ENCODE measurements around the gene RPL7A. TPM values are rescaled to one million over a fixed set of nuclear protein-coding genes. Genes with fewer than 3 reads are reported as not detected.

The RPL7A gene
- total RNA-seq, 1 donor from 2014 or later, result 1,772 TPM

GRCh38 chr9:133344979-133345378 lies 3.0 kb upstream of the RPL7A start:
- Mint-ChIP-seq H3K9me3 (ENCODE audit: unreplicated experiment) (no peaks in the 10 kb centered on the region), H3K36me3 (ENCODE audit: unreplicated experiment) (peaks cover 26% of the 10 kb centered on the region), H3K4me1 (ENCODE audit: unreplicated experiment) (peaks cover 28% of the 10 kb centered on the region), H3K27me3 (ENCODE audit: unreplicated experiment) (no peaks in the 10 kb centered on the region), H3K27ac (ENCODE audit: unreplicated experiment) (no peak overlapping the region), H3K4me3 (ENCODE audit: unreplicated experiment) (no peak overlapping the region)
- no peak for DNase-seq (ENCODE audit: extremely low spot score, unreplicated experiment)
- TF ChIP-seq, protein P1, sequence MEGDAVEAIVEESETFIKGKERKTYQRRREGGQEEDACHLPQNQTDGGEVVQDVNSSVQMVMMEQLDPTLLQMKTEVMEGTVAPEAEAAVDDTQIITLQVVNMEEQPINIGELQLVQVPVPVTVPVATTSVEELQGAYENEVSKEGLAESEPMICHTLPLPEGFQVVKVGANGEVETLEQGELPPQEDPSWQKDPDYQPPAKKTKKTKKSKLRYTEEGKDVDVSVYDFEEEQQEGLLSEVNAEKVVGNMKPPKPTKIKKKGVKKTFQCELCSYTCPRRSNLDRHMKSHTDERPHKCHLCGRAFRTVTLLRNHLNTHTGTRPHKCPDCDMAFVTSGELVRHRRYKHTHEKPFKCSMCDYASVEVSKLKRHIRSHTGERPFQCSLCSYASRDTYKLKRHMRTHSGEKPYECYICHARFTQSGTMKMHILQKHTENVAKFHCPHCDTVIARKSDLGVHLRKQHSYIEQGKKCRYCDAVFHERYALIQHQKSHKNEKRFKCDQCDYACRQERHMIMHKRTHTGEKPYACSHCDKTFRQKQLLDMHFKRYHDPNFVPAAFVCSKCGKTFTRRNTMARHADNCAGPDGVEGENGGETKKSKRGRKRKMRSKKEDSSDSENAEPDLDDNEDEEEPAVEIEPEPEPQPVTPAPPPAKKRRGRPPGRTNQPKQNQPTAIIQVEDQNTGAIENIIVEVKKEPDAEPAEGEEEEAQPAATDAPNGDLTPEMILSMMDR (IDR thresholded peaks at IDR 0.05), result no peak

DNA sequence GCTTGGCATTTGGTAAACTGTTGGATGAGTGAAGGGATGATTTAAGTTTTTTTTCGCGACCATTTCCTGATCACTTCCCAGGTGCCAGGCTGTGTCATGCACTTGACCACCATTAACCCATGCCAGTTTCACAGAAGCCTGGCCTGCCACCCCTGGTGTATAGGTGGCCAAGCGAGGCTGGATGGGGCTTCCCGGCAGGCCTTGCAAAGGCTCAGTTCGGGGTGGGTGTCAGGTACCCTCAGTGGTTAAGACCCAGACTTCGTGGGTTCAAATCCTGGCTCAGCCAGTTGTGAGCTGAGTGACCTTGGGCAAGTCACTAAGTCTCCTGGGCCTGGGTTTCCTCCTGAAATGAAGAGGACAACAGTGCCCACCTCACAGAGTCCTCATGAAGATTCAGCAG lies 2.4 kb upstream of the RPL7A start:
- Mint-ChIP-seq H3K27ac (ENCODE audit: unreplicated experiment) (no peak overlapping the region), H3K4me3 (ENCODE audit: unreplicated experiment) (no peak overlapping the region), H3K4me1 (ENCODE audit: unreplicated experiment) (peaks cover 30% of the 10 kb centered on the region), H3K36me3 (ENCODE audit: unreplicated experiment) (peaks cover 27% of the 10 kb centered on the region), H3K9me3 (ENCODE audit: unreplicated experiment) (no peaks in the 10 kb centered on the region), H3K27me3 (ENCODE audit: unreplicated experiment) (no peaks in the 10 kb centered on the region)
- TF ChIP-seq, protein P1 (IDR thresholded peaks at IDR 0.05), result no peak
- no peak for DNase-seq (ENCODE audit: extremely low spot score, unreplicated experiment)

- TF ChIP-seq, protein P1 (IDR thresholded peaks at IDR 0.05), result no peak
- peak overlapping the region; percentile 95 for H3K27ac Mint-ChIP-seq (ENCODE audit: unreplicated experiment)
- peaks cover 30% of the 10 kb centered on the region for H3K36me3 Mint-ChIP-seq (ENCODE audit: unreplicated experiment)
- peaks cover 30% of the 10 kb centered on the region for H3K4me1 Mint-ChIP-seq (ENCODE audit: unreplicated experiment)
- H3K9me3 Mint-ChIP-seq (ENCODE audit: unreplicated experiment), result no peaks in the 10 kb centered on the region
- no peak for DNase-seq (ENCODE audit: extremely low spot score, unreplicated experiment)
- H3K27me3 Mint-ChIP-seq (ENCODE audit: unreplicated experiment), result no peaks in the 10 kb centered on the region
- peak overlapping the region; percentile 98 for H3K4me3 Mint-ChIP-seq (ENCODE audit: unreplicated experiment)
Measured at GRCh38 chr9:133346021-133346785, 1.8 kb upstream of the RPL7A start.

DNA sequence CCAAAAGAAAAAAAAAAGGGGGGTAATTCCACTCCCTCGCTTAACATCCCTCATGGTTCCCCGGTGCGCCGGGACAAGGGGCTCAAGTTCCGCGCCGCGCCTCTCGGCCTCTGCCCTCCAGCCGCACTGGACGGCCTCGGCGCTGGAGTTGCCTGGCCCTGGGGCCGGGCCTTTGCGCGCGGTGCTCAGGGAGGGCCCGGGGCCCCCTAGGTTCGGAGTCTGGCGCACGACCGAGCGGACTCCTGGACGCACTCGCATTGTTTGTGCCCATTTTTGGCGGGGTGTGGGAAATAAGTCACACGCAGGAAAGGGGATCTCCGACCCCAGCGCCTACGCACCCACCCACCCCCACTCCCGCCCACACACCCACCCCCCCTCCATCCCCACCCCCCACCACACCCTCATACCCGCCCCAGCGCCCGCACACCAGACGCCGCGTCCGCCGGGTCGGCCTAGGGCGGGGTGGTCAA lies 468 bp upstream of the RPL7A start:
- Mint-ChIP-seq H3K4me1 (ENCODE audit: unreplicated experiment) (peaks cover 30% of the 10 kb centered on the region), H3K36me3 (ENCODE audit: unreplicated experiment) (peaks cover 41% of the 10 kb centered on the region), H3K4me3 (ENCODE audit: unreplicated experiment) (peak overlapping the region; percentile 98), H3K27me3 (ENCODE audit: unreplicated experiment) (no peaks in the 10 kb centered on the region), H3K27ac (ENCODE audit: unreplicated experiment) (peak overlapping the region; percentile 97), H3K9me3 (ENCODE audit: unreplicated experiment) (no peaks in the 10 kb centered on the region)
- no peak for DNase-seq (ENCODE audit: extremely low spot score, unreplicated experiment)
- TF ChIP-seq, protein P1 (IDR thresholded peaks at IDR 0.05), result no peak

GRCh38 chr9:133348718-133349573 lies 928 bp downstream of the RPL7A start:
- Mint-ChIP-seq H3K27me3 (ENCODE audit: unreplicated experiment) (no peaks in the 10 kb centered on the region), H3K4me3 (ENCODE audit: unreplicated experiment) (peak overlapping the region; percentile 98), H3K36me3 (ENCODE audit: unreplicated experiment) (peaks cover 43% of the 10 kb centered on the region), H3K27ac (ENCODE audit: unreplicated experiment) (peak overlapping the region; percentile 97), H3K9me3 (ENCODE audit: unreplicated experiment) (no peaks in the 10 kb centered on the region), H3K4me1 (ENCODE audit: unreplicated experiment) (peaks cover 30% of the 10 kb centered on the region)
- TF ChIP-seq, protein P1 (IDR thresholded peaks at IDR 0.05), result no peak
- no peak for DNase-seq (ENCODE audit: extremely low spot score, unreplicated experiment)

Measured in osteocyte (in vitro differentiated cells).